ENCODE data around the gene SLAIN2. TPM values are rescaled to one million over a fixed set of nuclear protein-coding genes. Genes with fewer than 3 reads are reported as not detected.

The SLAIN2 gene
- total RNA-seq, 1 donor from 2014 or later, result 132 TPM

GRCh38 chr4:48346594-48346993, 5.3 kb downstream of the SLAIN2 start:
- no peak overlapping the region for H3K4me3 ChIP-seq

GRCh38 chr4:48347282-48347921, 6.1 kb downstream of the SLAIN2 start:
- Histone ChIP-seq H3K27me3 (ENCODE audit: low read depth) (no peaks in the 10 kb centered on the region), H3K9me3 (replicated peaks) (no peaks in the 10 kb centered on the region), H3K4me3 (no peak overlapping the region), H3K36me3 (no peaks in the 10 kb centered on the region), H3K4me1 (peaks cover 87% of the 10 kb centered on the region), H3K27ac (replicated peaks) (no peak overlapping the region)
- no peak for TF ChIP-seq CTCF (IDR thresholded peaks at IDR 0.05; ENCODE audit: borderline replicate concordance)
- no peak for DNase-seq
- intact Hi-C loops (cut with micrococcal nuclease), result loop anchor here (5.0 kb wide), 1 partner anchor 55 kb away; no protein-coding TSS in a partner anchor

More at GRCh38 chr4:48346594-48346993, 5.3 kb downstream of the SLAIN2 start:
- Histone ChIP-seq H3K9me3 (replicated peaks) (no peaks in the 10 kb centered on the region), H3K36me3 (no peaks in the 10 kb centered on the region), H3K27ac (replicated peaks) (no peak overlapping the region), H3K4me1 (peaks cover 95% of the 10 kb centered on the region), H3K27me3 (ENCODE audit: low read depth) (no peaks in the 10 kb centered on the region)
- DNase-seq, result no peak
- TF ChIP-seq CTCF (IDR thresholded peaks at IDR 0.05; ENCODE audit: borderline replicate concordance), result no peak
- intact Hi-C loops (cut with micrococcal nuclease), result loop anchor here (5.0 kb wide), 1 partner anchor 56 kb away; no protein-coding TSS in a partner anchor

GRCh38 chr4:48350871-48351270, 9.5 kb downstream of the SLAIN2 start:
- intact Hi-C loops (cut with micrococcal nuclease), result no loop called here
- H3K4me1 ChIP-seq, result peaks cover 71% of the 10 kb centered on the region

GRCh38 chr4:48352793-48353192, 11.5 kb downstream of the SLAIN2 start:
- no peak for TF ChIP-seq CTCF (IDR thresholded peaks at IDR 0.05; ENCODE audit: borderline replicate concordance)
- Histone ChIP-seq H3K27ac (replicated peaks) (no peak overlapping the region), H3K36me3 (no peaks in the 10 kb centered on the region), H3K4me1 (peaks cover 59% of the 10 kb centered on the region), H3K9me3 (replicated peaks) (no peaks in the 10 kb centered on the region), H3K4me3 (no peak overlapping the region), H3K27me3 (ENCODE audit: low read depth) (no peaks in the 10 kb centered on the region)
- no peak for DNase-seq
- intact Hi-C loops (cut with micrococcal nuclease), result no loop called here

More at GRCh38 chr4:48350871-48351270, 9.5 kb downstream of the SLAIN2 start:
- no peak for TF ChIP-seq CTCF (IDR thresholded peaks at IDR 0.05; ENCODE audit: borderline replicate concordance)
- Histone ChIP-seq H3K4me3 (no peak overlapping the region), H3K27me3 (ENCODE audit: low read depth) (no peaks in the 10 kb centered on the region), H3K27ac (replicated peaks) (no peak overlapping the region), H3K36me3 (no peaks in the 10 kb centered on the region), H3K9me3 (replicated peaks) (no peaks in the 10 kb centered on the region)
- DNase-seq, result no peak

GRCh38 chr4:48356355-48356754, 15.0 kb downstream of the SLAIN2 start:
- intact Hi-C loops (cut with micrococcal nuclease), result no loop called here
- no peaks in the 10 kb centered on the region for H3K27me3 ChIP-seq (ENCODE audit: low read depth)
- no peak for TF ChIP-seq CTCF (IDR thresholded peaks at IDR 0.05; ENCODE audit: borderline replicate concordance)
- no peaks in the 10 kb centered on the region for H3K9me3 ChIP-seq (replicated peaks)
- H3K4me1 ChIP-seq, result peaks cover 51% of the 10 kb centered on the region
- no peak overlapping the region for H3K27ac ChIP-seq (replicated peaks)
- no peak for DNase-seq
- H3K36me3 ChIP-seq, result peaks cover 4% of the 10 kb centered on the region
- no peak overlapping the region for H3K4me3 ChIP-seq
